SK-N-SH (cell line): Measurements from ENCODE around the gene UBASH3B.

Experiments used
- EP300 ChIP-seq, 2 experiments: IDR thresholded peaks; 2 replicates each; pipeline versions ENCODE4 v1.4.0 to v1.6.1; 2012; ENCODE audit warnings: borderline replicate concordance in 1 of 2, low read depth in 1 of 2, low read length in 1 of 2
- FOXM1 ChIP-seq: IDR thresholded peaks from 2 replicates; pipeline ENCODE4 v1.4.0; 2012; ENCODE audit warnings: low read depth, mild to moderate bottlenecking
- MEF2A ChIP-seq: IDR thresholded peaks from 2 replicates; pipeline ENCODE4 v1.4.0; 2012; ENCODE audit warnings: low read depth, borderline replicate concordance
- POLR2AphosphoS5 ChIP-seq: IDR thresholded peaks from 2 replicates; pipeline ENCODE4 v1.6.1; 2012; ENCODE audit warnings: low read depth, low read length
- RCOR1 ChIP-seq: fragments of 150-350 bp; IDR thresholded peaks from 2 replicates; pipeline ENCODE4 v1.6.1; 2017; ENCODE audit warnings: antibody characterized with exemption, low read length
- TAF1 ChIP-seq: IDR thresholded peaks from 2 replicates; pipeline ENCODE4 v1.6.1; 2012; ENCODE audit warnings: low read depth, mild to moderate bottlenecking, low read length, moderate library complexity, borderline replicate concordance
- YY1 ChIP-seq: IDR thresholded peaks from 2 replicates; pipeline ENCODE4 v1.4.0; 2012; ENCODE audit warnings: low read depth, mild to moderate bottlenecking
- TF ChIP-seq, protein P1 (sequence below): IDR thresholded peaks from 2 replicates; pipeline ENCODE4 v1.4.0; 2012; ENCODE audit warnings: low read depth, borderline replicate concordance
- TF ChIP-seq, protein P2 (sequence below): fragments of 200-600 bp; sonication (generic); IDR thresholded peaks from 2 replicates; pipeline ENCODE4 v1.6.1; 2017; ENCODE audit warnings: antibody characterized with exemption, mild to moderate bottlenecking, moderate library complexity
- TF ChIP-seq, protein P3 (sequence below): IDR thresholded peaks from 2 replicates; pipeline ENCODE4 v1.4.0; 2012; ENCODE audit warnings: low read depth
- TF ChIP-seq, protein P4 (sequence below): IDR thresholded peaks from 2 replicates; pipeline ENCODE4; 2012

DNA sequence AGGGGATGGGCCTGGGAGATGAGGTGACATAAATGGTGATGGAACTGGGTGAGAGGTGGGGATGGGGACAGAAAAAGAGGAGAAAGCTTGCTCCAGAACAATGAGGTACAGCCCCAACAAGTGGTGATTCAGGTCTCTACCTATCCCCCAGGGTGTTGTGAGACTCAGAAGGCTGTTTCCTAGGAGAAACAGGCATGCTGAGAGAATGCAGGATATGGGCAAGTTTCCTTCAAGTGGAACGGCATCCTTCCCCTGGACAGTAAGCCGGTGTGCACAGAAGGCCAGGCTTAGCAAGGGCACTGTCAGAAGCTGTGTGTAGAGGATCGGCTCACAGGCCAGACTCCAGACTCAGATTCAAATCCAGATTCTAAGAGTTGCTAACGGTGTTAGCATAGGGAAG, 148.6 kb downstream of the UBASH3B start:
- TF ChIP-seq, protein P1, sequence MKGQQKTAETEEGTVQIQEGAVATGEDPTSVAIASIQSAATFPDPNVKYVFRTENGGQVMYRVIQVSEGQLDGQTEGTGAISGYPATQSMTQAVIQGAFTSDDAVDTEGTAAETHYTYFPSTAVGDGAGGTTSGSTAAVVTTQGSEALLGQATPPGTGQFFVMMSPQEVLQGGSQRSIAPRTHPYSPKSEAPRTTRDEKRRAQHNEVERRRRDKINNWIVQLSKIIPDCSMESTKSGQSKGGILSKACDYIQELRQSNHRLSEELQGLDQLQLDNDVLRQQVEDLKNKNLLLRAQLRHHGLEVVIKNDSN: no peak
- TF ChIP-seq MEF2A: no peak
- TF ChIP-seq, protein P2, sequence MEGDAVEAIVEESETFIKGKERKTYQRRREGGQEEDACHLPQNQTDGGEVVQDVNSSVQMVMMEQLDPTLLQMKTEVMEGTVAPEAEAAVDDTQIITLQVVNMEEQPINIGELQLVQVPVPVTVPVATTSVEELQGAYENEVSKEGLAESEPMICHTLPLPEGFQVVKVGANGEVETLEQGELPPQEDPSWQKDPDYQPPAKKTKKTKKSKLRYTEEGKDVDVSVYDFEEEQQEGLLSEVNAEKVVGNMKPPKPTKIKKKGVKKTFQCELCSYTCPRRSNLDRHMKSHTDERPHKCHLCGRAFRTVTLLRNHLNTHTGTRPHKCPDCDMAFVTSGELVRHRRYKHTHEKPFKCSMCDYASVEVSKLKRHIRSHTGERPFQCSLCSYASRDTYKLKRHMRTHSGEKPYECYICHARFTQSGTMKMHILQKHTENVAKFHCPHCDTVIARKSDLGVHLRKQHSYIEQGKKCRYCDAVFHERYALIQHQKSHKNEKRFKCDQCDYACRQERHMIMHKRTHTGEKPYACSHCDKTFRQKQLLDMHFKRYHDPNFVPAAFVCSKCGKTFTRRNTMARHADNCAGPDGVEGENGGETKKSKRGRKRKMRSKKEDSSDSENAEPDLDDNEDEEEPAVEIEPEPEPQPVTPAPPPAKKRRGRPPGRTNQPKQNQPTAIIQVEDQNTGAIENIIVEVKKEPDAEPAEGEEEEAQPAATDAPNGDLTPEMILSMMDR: no peak
- TF ChIP-seq TAF1: no peak
- TF ChIP-seq, protein P3, sequence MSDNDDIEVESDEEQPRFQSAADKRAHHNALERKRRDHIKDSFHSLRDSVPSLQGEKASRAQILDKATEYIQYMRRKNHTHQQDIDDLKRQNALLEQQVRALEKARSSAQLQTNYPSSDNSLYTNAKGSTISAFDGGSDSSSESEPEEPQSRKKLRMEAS: no peak
- TF ChIP-seq, protein P4, sequence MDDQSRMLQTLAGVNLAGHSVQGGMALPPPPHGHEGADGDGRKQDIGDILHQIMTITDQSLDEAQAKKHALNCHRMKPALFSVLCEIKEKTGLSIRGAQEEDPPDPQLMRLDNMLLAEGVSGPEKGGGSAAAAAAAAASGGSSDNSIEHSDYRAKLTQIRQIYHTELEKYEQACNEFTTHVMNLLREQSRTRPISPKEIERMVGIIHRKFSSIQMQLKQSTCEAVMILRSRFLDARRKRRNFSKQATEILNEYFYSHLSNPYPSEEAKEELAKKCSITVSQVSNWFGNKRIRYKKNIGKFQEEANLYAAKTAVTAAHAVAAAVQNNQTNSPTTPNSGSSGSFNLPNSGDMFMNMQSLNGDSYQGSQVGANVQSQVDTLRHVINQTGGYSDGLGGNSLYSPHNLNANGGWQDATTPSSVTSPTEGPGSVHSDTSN: no peak
- no peak for TF ChIP-seq YY1
- no peak for TF ChIP-seq FOXM1
- no peak for TF ChIP-seq EP300 (IDR thresholded peaks at IDR 0.05; ENCODE audit: borderline replicate concordance in 1 of 2, low read depth in 1 of 2, low read length in 1 of 2)
- TF ChIP-seq RCOR1: no peak
- no peak for TF ChIP-seq POLR2AphosphoS5
